Measurements from ENCODE around the gene PLA2G4D. TPM values are rescaled to one million over a fixed set of nuclear protein-coding genes. Genes with fewer than 3 reads are reported as not detected.

PLA2G4D gene
- total and polyA plus RNA-seq, 4 donors, result 0.12 to 0.31 (median 0.15) TPM; not detected in 1

DNA sequence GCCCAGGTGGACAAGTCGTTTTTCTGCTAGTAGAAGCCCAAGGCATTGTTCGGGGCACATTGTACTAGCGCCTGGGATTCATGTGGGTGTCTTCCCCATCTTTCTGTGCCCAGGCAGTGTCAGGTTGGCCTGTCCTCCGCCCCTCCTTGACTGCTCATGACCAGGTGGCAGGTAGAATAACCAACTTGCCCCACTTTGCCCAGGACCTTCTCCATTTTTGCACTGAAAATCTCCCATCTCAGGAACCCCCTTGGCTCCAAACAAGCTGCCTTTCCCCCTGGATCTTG is 33.9 kb downstream of the PLA2G4D start:
- no peak overlapping the region for H3K9ac ChIP-seq (ENCODE audit: insufficient read depth in 1 of 2, low read length in 2 of 2)
- no peak overlapping the region for H3K4me3 ChIP-seq
- 84 to 87% methylated on average over 4 of the region's 4 CpGs for WGBS, 2 donors
- no peaks in the 10 kb centered on the region for H3K36me3 ChIP-seq (ENCODE audit: control insufficient read depth in 4 of 4, insufficient read depth in 4 of 4, low read length in 4 of 4)
- no peaks in the 10 kb centered on the region for H3K27me3 ChIP-seq (ENCODE audit: control insufficient read depth in 3 of 3, insufficient read depth in 3 of 3, low read length in 2 of 3)
- H3K9me3 ChIP-seq (ENCODE audit: control insufficient read depth in 4 of 4, insufficient read depth in 3 of 4, low read length in 3 of 4), result no peaks in the 10 kb centered on the region
- DNase-seq, result no peak
- H3K27ac ChIP-seq (ENCODE audit: low read depth in 1 of 2, low read length in 1 of 2), result no peak overlapping the region
- no peak for ATAC-seq (ENCODE audit: insufficient read depth, low FRiP score)
- no peak for TF ChIP-seq CTCF (IDR thresholded peaks at IDR 0.05; ENCODE audit: control extremely low read depth, extremely low read depth)
- peaks cover 0 to 16% (median 7%) of the 10 kb centered on the region in 5 donors for H3K4me1 ChIP-seq (ENCODE audit: control insufficient read depth in 5 of 5, insufficient read depth in 5 of 5, low read length in 5 of 5)

- no peak for ATAC-seq (ENCODE audit: insufficient read depth, low FRiP score)
- H3K4me3 ChIP-seq, result no peak overlapping the region
- WGBS, 2 donors, result 44% methylated on average over 14 of the region's 14 CpGs
- H3K27ac ChIP-seq (ENCODE audit: low read depth in 1 of 2, low read length in 1 of 2), result no peak overlapping the region
- H3K9me3 ChIP-seq (ENCODE audit: control insufficient read depth in 4 of 4, insufficient read depth in 3 of 4, low read length in 3 of 4), result no peaks in the 10 kb centered on the region
- H3K36me3 ChIP-seq (ENCODE audit: control insufficient read depth in 4 of 4, insufficient read depth in 4 of 4, low read length in 4 of 4), result no peaks in the 10 kb centered on the region
- no peaks in the 10 kb centered on the region for H3K27me3 ChIP-seq (ENCODE audit: control insufficient read depth in 3 of 3, insufficient read depth in 3 of 3, low read length in 2 of 3)
- peak; percentile 49 to 58 (median 51) for DNase-seq
- H3K9ac ChIP-seq (ENCODE audit: insufficient read depth in 1 of 2, low read length in 2 of 2), result no peak overlapping the region
- peaks cover 0 to 11% (median 3%) of the 10 kb centered on the region in 5 donors for H3K4me1 ChIP-seq (ENCODE audit: control insufficient read depth in 5 of 5, insufficient read depth in 5 of 5, low read length in 5 of 5)
- peak; percentile 91 for TF ChIP-seq CTCF (IDR thresholded peaks at IDR 0.05; ENCODE audit: control extremely low read depth, extremely low read depth)
Measured at GRCh38 chr15:42059661-42060476, 34.5 kb downstream of the PLA2G4D start.

GRCh38 chr15:42058791-42059190 is 35.6 kb downstream of the PLA2G4D start:
- H3K36me3 ChIP-seq (ENCODE audit: control insufficient read depth in 4 of 4, insufficient read depth in 4 of 4, low read length in 4 of 4), result no peaks in the 10 kb centered on the region
- peaks cover 0 to 9% (median 3%) of the 10 kb centered on the region in 5 donors for H3K4me1 ChIP-seq (ENCODE audit: control insufficient read depth in 5 of 5, insufficient read depth in 5 of 5, low read length in 5 of 5)
- no peak overlapping the region for H3K9ac ChIP-seq (ENCODE audit: insufficient read depth in 1 of 2, low read length in 2 of 2)
- no peaks in the 10 kb centered on the region for H3K9me3 ChIP-seq (ENCODE audit: control insufficient read depth in 4 of 4, insufficient read depth in 3 of 4, low read length in 3 of 4)
- H3K27ac ChIP-seq (ENCODE audit: low read depth in 1 of 2, low read length in 1 of 2), result no peak overlapping the region
- 72 to 82% methylated on average over 3 of the region's 3 CpGs for WGBS, 2 donors
- no peaks in the 10 kb centered on the region for H3K27me3 ChIP-seq (ENCODE audit: control insufficient read depth in 3 of 3, insufficient read depth in 3 of 3, low read length in 2 of 3)
- H3K4me3 ChIP-seq, result no peak overlapping the region
- DNase-seq (no peak), ATAC-seq (ENCODE audit: insufficient read depth, low FRiP score) (no peak)
- no peak for TF ChIP-seq CTCF (IDR thresholded peaks at IDR 0.05; ENCODE audit: control extremely low read depth, extremely low read depth)

All from lung (tissue), 12 donors.